Stimulated activated CD4-positive, alpha-beta T cell treated with anti-CD3 and anti-CD28 coated beads, Interleukin-4, amount 100 ng/mL, for 48 hours (primary cell): ENCODE measurements around the gene MBD3L4.
"Not testable (repeated sequence)": the region's sequence is repeated elsewhere in the genome, so short reads cannot be mapped to it uniquely, and the experiment has no call there.

Experiments
- DNase-seq, 2 donors: peaks; one replicate each; pipeline ENCODE4 v3.0.0-alpha.2; 2020; ENCODE audit warnings: low read depth in 2 of 2

The MBD3L4 gene

GRCh38 chr19:7049021-7049420 lies 9.0 kb upstream of the MBD3L4 start, which contains the start of gene MBD3L2:
Gene MBD3L2 (plus strand): TSS chr19:7049321. CDS start chr19:7049374, 53 bp downstream.
- DNase-seq: not testable (repeated sequence)

- DNase-seq: not testable (repeated sequence)
These were observed 1.6 kb upstream of the MBD3L4 start for GRCh38 chr19:7041563-7041962.

GRCh38 chr19:7030278-7030677 lies 9.7 kb downstream of the MBD3L4 start, which contains the start of gene MBD3L5:
Gene MBD3L5 (plus strand): TSS chr19:7030578. CDS start chr19:7030612, 34 bp downstream.
- not testable (repeated sequence) for DNase-seq

GRCh38 chr19:7028790-7029189 lies 11.2 kb downstream of the MBD3L4 start:
- DNase-seq: not testable (repeated sequence)

- DNase-seq: not testable (repeated sequence)
These were observed 18.6 kb downstream of the MBD3L4 start, which contains the start of gene MBD3L2B for GRCh38 chr19:7021331-7021730. Gene MBD3L2B (minus strand): TSS chr19:7021431. CDS start chr19:7021397, 34 bp downstream.

- DNase-seq: no peak
These were observed 21.2 kb downstream of the MBD3L4 start for GRCh38 chr19:7018828-7019227.

- DNase-seq: no peak
These were observed 26.3 kb downstream of the MBD3L4 start for GRCh38 chr19:7013678-7014077.

- DNase-seq: no peak
These were observed 29.0 kb downstream of the MBD3L4 start for GRCh38 chr19:7010722-7011593.

GRCh38 chr19:7007859-7008258 lies 32.1 kb downstream of the MBD3L4 start:
- no peak for DNase-seq

GRCh38 chr19:7006135-7006704 lies 33.8 kb downstream of the MBD3L4 start:
- no peak for DNase-seq

- DNase-seq: no peak
These were observed 35.6 kb downstream of the MBD3L4 start for GRCh38 chr19:7004313-7004931.

GRCh38 chr19:7000816-7001215 lies 39.2 kb downstream of the MBD3L4 start:
- no peak for DNase-seq

GRCh38 chr19:7000333-7000732 lies 39.6 kb downstream of the MBD3L4 start:
- no peak for DNase-seq

GRCh38 chr19:6999933-7000332 lies 40.0 kb downstream of the MBD3L4 start:
- DNase-seq: no peak

- no peak for DNase-seq
These were observed 42.1 kb downstream of the MBD3L4 start for GRCh38 chr19:6997679-6998445.

GRCh38 chr19:6996810-6997209 lies 43.2 kb downstream of the MBD3L4 start:
- no peak for DNase-seq

- no peak for DNase-seq
These were observed 44.9 kb downstream of the MBD3L4 start for GRCh38 chr19:6995054-6995453.

GRCh38 chr19:6988257-6988656 lies 51.7 kb downstream of the MBD3L4 start:
- no peak for DNase-seq

GRCh38 chr19:6987850-6988249 lies 52.1 kb downstream of the MBD3L4 start:
- no peak for DNase-seq
